IMR-90 (cell line): ENCODE data around the gene TMEM131L. TPM values are rescaled to one million over a fixed set of nuclear protein-coding genes. Genes with fewer than 3 reads are reported as not detected.

Source experiments
- ATAC-seq: fragments of 200-7000 bp; cut with Tn5 transposase; 2 replicates; pipeline ENCODE4 v1.9.1; 2020; ENCODE audit warnings: low read depth, mild to moderate bottlenecking, moderate library complexity
- BruUV-seq: library from RNA; stranded (reverse); fragments of 400-500 nt; replicated peaks from 2 replicates; lab custom pipeline; 2021; lab: Mats Ljungman, UMichigan
- CTCF ChIA-PET: fragments of 300-600 bp; formaldehyde crosslinking; extraction: SDS; loops from one replicate; lab custom pipeline; 2021; ENCODE audit warnings: antibody characterized with exemption; lab: Yijun Ruan, JAX
- POLR2A ChIA-PET: fragments of 300-600 bp; sonication (Branson Sonifier 250); formaldehyde crosslinking; loops from one replicate; lab custom pipeline; 2022; ENCODE audit warnings: antibody characterized with exemption; ENCODE audit not compliant: unreplicated experiment; lab: Charles Lee
- DNase-seq: peaks from one replicate; pipeline ENCODE4 v3.0.0; 2013
- H2AFZ ChIP-seq: replicated peaks from 2 replicates; pipeline ENCODE3; 2013; ENCODE audit warnings: low read length, mild to moderate bottlenecking; ENCODE audit not compliant: poor library complexity
- H2AK5ac ChIP-seq: 2 replicates; pipeline ENCODE4 v1.6.1; 2013; ENCODE audit warnings: low read depth, low read length, inconsistent platforms
- H2AK9ac ChIP-seq: replicated peaks from 2 replicates; pipeline ENCODE3; 2013; ENCODE audit warnings: mild to moderate bottlenecking, low read depth, low read length, moderate library complexity; ENCODE audit not compliant: poor library complexity
- H2BK120ac ChIP-seq: 2 replicates; pipeline ENCODE4 v1.6.1; 2013; ENCODE audit warnings: low read depth, low read length, inconsistent platforms
- H2BK15ac ChIP-seq: 3 replicates; pipeline ENCODE4 v1.6.1; 2013; ENCODE audit warnings: low read depth, low read length, inconsistent platforms
- H2BK20ac ChIP-seq: 2 replicates; pipeline ENCODE4 v1.6.1; 2013; ENCODE audit warnings: low read depth, mild to moderate bottlenecking, inconsistent platforms, low read length, moderate library complexity
- H2BK5ac ChIP-seq: 2 replicates; pipeline ENCODE4 v1.6.1; 2013; ENCODE audit warnings: mild to moderate bottlenecking, low read depth, low read length, inconsistent platforms; ENCODE audit not compliant: poor library complexity, severe bottlenecking
- H3K14ac ChIP-seq: replicated peaks from 2 replicates; pipeline ENCODE4 v1.6.1; 2013; ENCODE audit warnings: low read depth, low read length, inconsistent platforms
- H3K18ac ChIP-seq: 2 replicates; pipeline ENCODE4 v1.6.1; 2013; ENCODE audit warnings: low read depth, low read length, control low read depth
- H3K23ac ChIP-seq: 2 replicates; pipeline ENCODE4 v1.6.1; 2013; ENCODE audit warnings: low read depth, low read length, inconsistent platforms
- H3K27ac ChIP-seq: 2 replicates; pipeline ENCODE4 v1.5.1; 2013; ENCODE audit warnings: mild to moderate bottlenecking, control low read depth, low read length; ENCODE audit not compliant: insufficient read depth
- H3K27me3 ChIP-seq: 2 replicates; pipeline ENCODE4 v1.6.1; 2013; ENCODE audit warnings: low read length; ENCODE audit not compliant: control insufficient read depth, insufficient read depth
- H3K36me3 ChIP-seq: 2 replicates; pipeline ENCODE4 v1.6.1; 2013; ENCODE audit warnings: low read length, mixed read lengths; ENCODE audit not compliant: control insufficient read depth, insufficient read depth
- H3K4ac ChIP-seq: 2 replicates; pipeline ENCODE4 v1.6.1; 2013; ENCODE audit warnings: low read depth, low read length, inconsistent platforms
- H3K4me1 ChIP-seq: 2 replicates; pipeline ENCODE4 v1.6.1; 2013; ENCODE audit warnings: low read length, mixed read lengths; ENCODE audit not compliant: control insufficient read depth, insufficient read depth
- H3K4me2 ChIP-seq: 2 replicates; pipeline ENCODE4 v1.6.1; 2013; ENCODE audit warnings: low read depth, mild to moderate bottlenecking, control low read depth, low read length, moderate library complexity
- H3K4me3 ChIP-seq: 2 replicates; pipeline ENCODE4 v1.5.1; 2013; ENCODE audit warnings: low read depth, mild to moderate bottlenecking, control low read depth, low read length, moderate library complexity; ENCODE audit not compliant: insufficient read depth
- H3K56ac ChIP-seq: 2 replicates; pipeline ENCODE4 v1.6.1; 2013; ENCODE audit warnings: low read length, inconsistent platforms; ENCODE audit not compliant: insufficient read depth; ENCODE audit errors: extremely low read depth
- H3K79me1 ChIP-seq, 2 experiments: 2 replicates each; pipeline ENCODE4 v1.6.1; 2013; ENCODE audit warnings: low read length in 2 of 2, inconsistent platforms in 1 of 2, low read depth in 1 of 2
- H3K9ac ChIP-seq: 2 replicates; pipeline ENCODE4 v1.6.1; 2013; ENCODE audit warnings: low read depth, low read length, control low read depth
- H3K9me1 ChIP-seq: 2 replicates; pipeline ENCODE4 v1.6.1; 2013; ENCODE audit warnings: low read length, inconsistent platforms; ENCODE audit not compliant: insufficient read depth
- H3K9me3 ChIP-seq: 2 replicates; pipeline ENCODE4 v1.6.1; 2013; ENCODE audit warnings: low read length; ENCODE audit not compliant: control insufficient read depth, insufficient read depth
- H4K20me1 ChIP-seq: 2 replicates; pipeline ENCODE4 v1.6.1; 2013; ENCODE audit warnings: low read length, inconsistent platforms; ENCODE audit not compliant: insufficient read depth
- H4K5ac ChIP-seq: 2 replicates; pipeline ENCODE4 v1.6.1; 2013; ENCODE audit warnings: mild to moderate bottlenecking, low read depth, low read length, control low read depth
- H4K8ac ChIP-seq, 2 experiments: 2 replicates each; pipeline ENCODE4 v1.6.1; 2013; ENCODE audit warnings: low read depth in 2 of 2, low read length in 2 of 2, control low read depth in 1 of 2, inconsistent platforms in 1 of 2
- H4K91ac ChIP-seq: 2 replicates; pipeline ENCODE4 v1.6.1; 2013; ENCODE audit warnings: low read depth, low read length, inconsistent platforms; ENCODE audit not compliant: insufficient read depth
- BHLHE40 ChIP-seq: fragments of 150-350 bp; IDR thresholded peaks from 2 replicates; pipeline ENCODE4 v1.6.1; 2016; ENCODE audit warnings: mild to moderate bottlenecking, low read depth, low read length
- CEBPB ChIP-seq: IDR thresholded peaks from 2 replicates; pipeline ENCODE4 v1.6.1; 2012; ENCODE audit warnings: low read depth, low read length, improper control_type of control experiment
- CHD1 ChIP-seq: IDR thresholded peaks from 2 replicates; pipeline ENCODE4 v1.6.1; 2012; ENCODE audit warnings: low read depth, low read length, improper control_type of control experiment
- CTCF ChIP-seq: conservative IDR thresholded peaks from 2 replicates; pipeline ENCODE4 v1.5.1; 2012; ENCODE audit warnings: mild to moderate bottlenecking, low read depth, low read length, improper control_type of control experiment
- FOS ChIP-seq: fragments of 150-350 bp; IDR thresholded peaks from 2 replicates; pipeline ENCODE4 v1.6.1; 2016; ENCODE audit warnings: low read depth, low read length
- MAFK ChIP-seq: IDR thresholded peaks from 2 replicates; pipeline ENCODE4 v1.6.1; 2012; ENCODE audit warnings: low read depth, low read length, improper control_type of control experiment
- MAZ ChIP-seq: IDR thresholded peaks from 2 replicates; pipeline ENCODE4 v1.6.1; 2012; ENCODE audit warnings: low read depth, mild to moderate bottlenecking, low read length, improper control_type of control experiment, moderate library complexity, borderline replicate concordance
- MXI1 ChIP-seq: IDR thresholded peaks from 2 replicates; pipeline ENCODE4 v1.6.1; 2012; ENCODE audit warnings: low read depth, mild to moderate bottlenecking, low read length, moderate library complexity, borderline replicate concordance
- NFE2L2 ChIP-seq: fragments of 150-350 bp; IDR thresholded peaks from 2 replicates; pipeline ENCODE4 v1.6.1; 2016; ENCODE audit warnings: low read depth, mild to moderate bottlenecking, low read length
- POLR2A ChIP-seq: IDR thresholded peaks from 2 replicates; pipeline ENCODE4 v1.6.1; 2012; ENCODE audit warnings: mild to moderate bottlenecking, low read depth, low read length
- RAD21 ChIP-seq: IDR thresholded peaks from 2 replicates; pipeline ENCODE4 v1.6.1; 2012; ENCODE audit warnings: low read length, improper control_type of control experiment
- RCOR1 ChIP-seq: IDR thresholded peaks from 2 replicates; pipeline ENCODE4 v1.6.1; 2012; ENCODE audit warnings: mild to moderate bottlenecking, low read length, improper control_type of control experiment; ENCODE audit not compliant: insufficient replicate concordance
- RFX5 ChIP-seq: IDR thresholded peaks from 2 replicates; pipeline ENCODE4 v1.8.0; 2012; ENCODE audit warnings: low read depth, mild to moderate bottlenecking, low read length, moderate library complexity
- SMC3 ChIP-seq: fragments of 150-350 bp; IDR thresholded peaks from 2 replicates; pipeline ENCODE4 v1.6.1; 2016; ENCODE audit warnings: low read depth, mild to moderate bottlenecking, antibody characterized with exemption, low read length, moderate library complexity
- USF2 ChIP-seq: fragments of 150-350 bp; IDR thresholded peaks from 2 replicates; pipeline ENCODE4 v1.6.1; 2017; ENCODE audit warnings: mild to moderate bottlenecking, antibody characterized with exemption, low read length, low read depth
- WGBS, 2 experiments: methylation state at CpG; one replicate each; pipeline versions ENCODE4 v1.1.5 to v1.1.7; 2013; ENCODE audit warnings: missing lambda C conversion rate in 2 of 2; ENCODE audit not compliant: insufficient read length in 1 of 2; ENCODE audit errors: extremely low coverage in 2 of 2; 5-methylcytosine and 5-hydroxymethylcytosine counted together
- dilution Hi-C: fragments of 300-500 bp; cut with HindIII; formaldehyde crosslinking; loops from one replicate; pipeline ENCODE4 v1.14.3; 2018; ENCODE audit warnings: low sequenced_read_pairs; ENCODE audit not compliant: unreplicated experiment
- in situ Hi-C: fragments of 300-500 bp; cut with MboI; formaldehyde crosslinking; loops from 3 replicates; pipeline ENCODE4 v1.14.3; 2019; ENCODE audit warnings: low sequenced_read_pairs, inconsistent platforms, mixed read lengths
- intact Hi-C: fragments of 100-400 bp; cut with micrococcal nuclease; formaldehyde crosslinking; loops from 2 replicates; pipeline ENCODE4 v1.10.0; 2022
- polyA plus RNA-seq, 3 experiments: library from polyadenylated mRNA; depleted of rRNA; stranded (reverse); fragments of >200 nt; gene quantifications; 2 replicates each; pipeline ENCODE4 v1.2.3, GENCODE V29; 2012; ENCODE audit warnings: low replicate concordance in 1 of 3
- total RNA-seq: library from RNA; depleted of rRNA; stranded (reverse); fragments of >200 nt; gene quantifications from 2 replicates; pipeline ENCODE4 v1.2.3, GENCODE V29; 2012
- TF ChIP-seq, protein P1 (sequence below): fragments of 150-350 bp; IDR thresholded peaks from 2 replicates; pipeline ENCODE4 v1.6.1; 2016; ENCODE audit warnings: low read depth, mild to moderate bottlenecking, low read length, moderate library complexity, borderline replicate concordance

Gene TMEM131L
- total and polyA plus RNA-seq, 2 of the 4 experiments (the other 2 are of a cell fraction): 8.4 to 23.8 TPM

DNA sequence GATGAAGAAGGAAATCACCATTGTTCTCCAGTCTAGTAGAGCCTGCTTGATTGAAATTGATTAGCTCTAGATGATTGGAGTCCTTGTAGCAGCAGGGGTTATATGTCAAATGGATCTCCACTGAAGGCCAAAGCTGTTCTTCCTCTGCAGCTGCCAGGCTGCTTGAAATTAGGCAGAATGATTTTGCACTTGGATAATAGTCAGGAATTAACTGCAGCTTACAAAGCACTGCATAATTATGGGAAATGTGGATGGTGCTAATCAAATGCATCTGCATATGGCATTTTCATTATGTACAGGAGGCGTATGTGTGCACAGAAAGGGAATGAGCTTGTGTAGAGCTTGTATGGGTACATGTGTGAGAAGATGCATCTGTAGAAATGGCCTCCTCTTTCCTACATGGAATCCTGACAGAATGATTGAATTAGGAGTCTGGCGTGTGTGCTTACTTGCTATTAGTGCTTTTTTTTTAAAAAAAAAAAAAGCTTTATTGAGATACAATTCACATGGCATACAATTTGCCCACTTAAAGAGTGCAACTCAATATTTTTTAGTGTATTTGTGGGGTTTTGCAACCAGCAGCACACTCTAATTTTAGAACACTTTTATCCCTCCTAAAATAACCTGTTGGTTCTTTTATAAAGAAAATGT, 65.9 kb downstream of the TMEM131L start:
- H3K4me2 ChIP-seq: no peak overlapping the region
- ATAC-seq (no peak), DNase-seq (no peak)
- H3K9ac ChIP-seq: no peak overlapping the region
- POLR2A ChIA-PET: no interaction called here
- no peak overlapping the region for H3K23ac ChIP-seq
- H3K18ac ChIP-seq: no peak overlapping the region
- peaks cover 3 to 7% of the 10 kb centered on the region in 2 experiments; a peak in 2 of 4 replicates for H3K79me1 ChIP-seq
- dilution Hi-C loops: no loop called here
- H3K4me3 ChIP-seq: no peak overlapping the region
- no peaks in the 10 kb centered on the region for H3K9me3 ChIP-seq
- H2AK5ac ChIP-seq: no peak overlapping the region
- no peak overlapping the region for H2AK9ac ChIP-seq
- H2BK20ac ChIP-seq: no peak overlapping the region
- intact Hi-C loops: no loop called here
- no peak overlapping the region for H3K27ac ChIP-seq
- no peak for TF ChIP-seq BHLHE40
- no peak for TF ChIP-seq MXI1
- TF ChIP-seq, protein P1, sequence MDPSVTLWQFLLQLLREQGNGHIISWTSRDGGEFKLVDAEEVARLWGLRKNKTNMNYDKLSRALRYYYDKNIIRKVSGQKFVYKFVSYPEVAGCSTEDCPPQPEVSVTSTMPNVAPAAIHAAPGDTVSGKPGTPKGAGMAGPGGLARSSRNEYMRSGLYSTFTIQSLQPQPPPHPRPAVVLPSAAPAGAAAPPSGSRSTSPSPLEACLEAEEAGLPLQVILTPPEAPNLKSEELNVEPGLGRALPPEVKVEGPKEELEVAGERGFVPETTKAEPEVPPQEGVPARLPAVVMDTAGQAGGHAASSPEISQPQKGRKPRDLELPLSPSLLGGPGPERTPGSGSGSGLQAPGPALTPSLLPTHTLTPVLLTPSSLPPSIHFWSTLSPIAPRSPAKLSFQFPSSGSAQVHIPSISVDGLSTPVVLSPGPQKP: no peak
- no peak for TF ChIP-seq POLR2A
- TF ChIP-seq RCOR1: no peak
- TF ChIP-seq MAZ: no peak
- no peak for TF ChIP-seq RAD21
- no peak for TF ChIP-seq CEBPB
- TF ChIP-seq CTCF: no peak
- no peak for TF ChIP-seq MAFK
- TF ChIP-seq RFX5: no peak
- no peak for TF ChIP-seq FOS
- no peak for TF ChIP-seq USF2
- no peak for TF ChIP-seq CHD1
- TF ChIP-seq NFE2L2: no peak
- TF ChIP-seq SMC3: no peak
- H3K56ac ChIP-seq: no peak overlapping the region
- in situ Hi-C loops: no loop called here
- H4K20me1 ChIP-seq: no peaks in the 10 kb centered on the region
- H3K4ac ChIP-seq: no peak overlapping the region
- H4K8ac ChIP-seq: no peak overlapping the region
- no peak overlapping the region for H4K5ac ChIP-seq
- peaks cover 3% of the 10 kb centered on the region; the same call in 1 of the 2 replicates for H3K4me1 ChIP-seq
- BruUV-seq: no TSS peak
- no CpG with 5 or more reads among the region's 2 CpGs for WGBS, 2 experiments
- no peak overlapping the region for H3K14ac ChIP-seq
- no peak overlapping the region for H2BK5ac ChIP-seq
- H4K91ac ChIP-seq: no peak overlapping the region
- H2BK120ac ChIP-seq: no peak overlapping the region
- H3K36me3 ChIP-seq: no peaks in the 10 kb centered on the region
- H2BK15ac ChIP-seq: no peak overlapping the region
- no peaks in the 10 kb centered on the region for H3K27me3 ChIP-seq
- CTCF ChIA-PET: interaction anchor here (0.7 kb wide), 1 partner anchor 10 kb away, joined by 3 read pairs; no protein-coding TSS in a partner anchor
- no peaks in the 10 kb centered on the region for H3K9me1 ChIP-seq
- no peak overlapping the region for H2AFZ ChIP-seq
